GM21515 (cell line): Measurements from ENCODE around the gene MYOCOS.

ENCODE experiments used
- ATAC-seq: cut with Tn5 transposase; IDR thresholded peaks from one replicate; pipeline ENCODE4 v1.9.1; 2021; ENCODE audit not compliant: unreplicated experiment

MYOCOS gene

GRCh38 chr1:171623651-171624331, 1.7 kb downstream of the MYOCOS start:
- ATAC-seq, result no peak

GRCh38 chr1:171625225-171625624, 3.2 kb downstream of the MYOCOS start:
- ATAC-seq, result no peak

GRCh38 chr1:171627020-171627419, 5.0 kb downstream of the MYOCOS start:
- no peak for ATAC-seq

DNA sequence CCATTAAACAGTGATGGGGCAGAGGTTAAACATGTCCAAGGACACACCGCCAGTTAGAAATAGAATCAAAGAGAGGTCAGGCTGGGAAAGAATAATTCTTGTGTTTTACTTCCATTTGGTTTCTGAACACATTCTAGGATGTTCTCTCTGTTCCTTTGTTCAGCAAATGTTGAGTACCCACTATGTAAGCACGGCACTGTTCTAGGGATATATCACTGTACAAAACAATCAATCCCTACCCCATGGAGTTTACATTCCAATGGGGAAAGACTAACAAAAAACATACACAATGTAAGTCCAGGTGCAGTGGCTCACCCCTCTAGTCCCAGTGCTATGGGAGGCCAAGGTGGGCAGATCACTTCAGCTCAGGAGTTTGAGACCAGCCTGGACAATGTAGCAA, 6.2 kb downstream of the MYOCOS start:
- no peak for ATAC-seq

- ATAC-seq, result no peak
Observed at GRCh38 chr1:171635661-171636060, 13.6 kb downstream of the MYOCOS start.

GRCh38 chr1:171636141-171636540, 14.1 kb downstream of the MYOCOS start:
- ATAC-seq, result no peak

- ATAC-seq, result no peak
Observed at GRCh38 chr1:171637928-171638576, 16.0 kb downstream of the MYOCOS start.

GRCh38 chr1:171640225-171640624, 18.2 kb downstream of the MYOCOS start:
- ATAC-seq, result no peak

GRCh38 chr1:171641076-171641864, 19.2 kb downstream of the MYOCOS start:
- ATAC-seq, result no peak

GRCh38 chr1:171642197-171642596, 20.2 kb downstream of the MYOCOS start:
- no peak for ATAC-seq

GRCh38 chr1:171643156-171643555, 21.1 kb downstream of the MYOCOS start:
- ATAC-seq, result no peak

- peak; percentile 73 for ATAC-seq
Observed at GRCh38 chr1:171644805-171645483, 22.9 kb downstream of the MYOCOS start.

GRCh38 chr1:171645553-171646248, 23.7 kb downstream of the MYOCOS start:
- no peak for ATAC-seq

DNA sequence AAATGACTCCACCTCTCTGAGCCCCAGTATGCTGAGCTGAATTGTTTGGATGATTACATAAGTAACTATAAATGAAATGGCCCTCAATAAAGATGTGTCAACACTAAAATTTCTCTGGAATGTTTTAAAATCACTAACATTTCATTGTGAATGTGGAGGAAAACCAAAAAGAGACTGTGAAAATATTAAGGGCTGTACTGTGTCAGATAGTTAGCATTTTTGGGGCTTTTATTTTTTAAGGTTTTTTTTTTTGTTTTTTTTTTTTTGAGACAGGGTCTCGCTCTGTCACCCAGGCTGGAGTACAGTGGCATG, 24.2 kb downstream of the MYOCOS start:
- no peak for ATAC-seq

GRCh38 chr1:171652234-171652822, 30.3 kb downstream of the MYOCOS start, which contains the start of gene MYOC:
Gene MYOC (minus strand): TSS chr1:171652688. CDS start chr1:171652611, 77 bp downstream.
- no peak for ATAC-seq

GRCh38 chr1:171653796-171654195, 31.8 kb downstream of the MYOCOS start:
- no peak for ATAC-seq

- no peak for ATAC-seq
Observed at GRCh38 chr1:171654201-171654941, 32.3 kb downstream of the MYOCOS start.

- ATAC-seq, result no peak
Observed at GRCh38 chr1:171654942-171655745, 33.1 kb downstream of the MYOCOS start.

GRCh38 chr1:171655746-171656116, 33.7 kb downstream of the MYOCOS start:
- ATAC-seq, result no peak
